GM18502 (cell line): ENCODE data around the gene WDFY4.

Source experiments
- ATAC-seq: cut with Tn5 transposase; IDR thresholded peaks from one replicate; pipeline ENCODE4 v1.9.1; 2021; ENCODE audit warnings: mild to moderate bottlenecking; ENCODE audit not compliant: unreplicated experiment, poor library complexity

WDFY4 gene

GRCh38 chr10:48653944-48654698 lies 30.6 kb upstream of the WDFY4 start:
- ATAC-seq: no peak

DNA sequence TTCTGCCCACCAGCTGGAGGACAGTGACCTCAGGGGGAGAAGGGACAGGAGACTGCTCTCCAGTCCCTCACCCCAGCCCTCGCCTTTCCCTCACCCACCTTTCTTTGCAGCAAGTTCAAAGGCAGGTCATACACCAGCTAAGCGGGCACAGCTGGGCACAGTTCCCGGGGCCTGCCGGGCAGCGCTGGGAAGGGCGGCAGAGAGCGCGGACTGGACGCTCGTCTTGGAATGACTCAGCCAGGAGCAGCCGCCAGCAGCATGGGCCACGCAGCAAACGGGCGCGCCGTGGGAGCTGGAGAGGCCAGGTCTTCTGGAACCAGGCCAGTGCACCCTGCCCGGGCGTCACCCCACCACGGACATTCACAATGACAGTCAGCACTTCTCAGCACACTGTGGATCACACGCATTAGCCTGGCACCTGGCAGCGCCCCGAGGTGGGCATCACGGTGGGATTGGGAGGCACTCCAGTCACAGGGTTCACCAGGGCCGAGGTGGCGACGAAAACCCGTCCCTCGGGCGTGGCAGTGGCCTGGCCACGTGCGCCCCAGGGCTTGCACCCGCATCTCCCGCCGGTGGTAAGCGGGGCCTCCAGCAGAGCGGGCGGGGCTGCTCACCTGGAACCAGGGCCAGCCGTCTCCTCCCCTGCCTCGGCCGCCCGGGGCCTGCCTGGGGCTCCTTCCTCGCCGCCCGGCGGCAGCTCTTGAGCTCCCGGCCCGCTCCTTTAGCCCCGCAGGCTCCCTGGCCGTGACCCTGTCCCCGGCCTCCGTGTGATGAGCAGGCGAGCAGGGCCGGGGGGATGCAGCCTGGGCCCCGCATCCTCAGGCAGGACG lies 29.0 kb upstream of the WDFY4 start:
- peak; percentile 35 for ATAC-seq

GRCh38 chr10:48656241-48656913 lies 28.3 kb upstream of the WDFY4 start:
- ATAC-seq: peak; percentile 88

- ATAC-seq: no peak
Observed at GRCh38 chr10:48656914-48657305, 27.8 kb upstream of the WDFY4 start.

GRCh38 chr10:48657416-48657815 lies 27.3 kb upstream of the WDFY4 start:
- ATAC-seq: no peak

- no peak for ATAC-seq
Observed at GRCh38 chr10:48658243-48658974, 26.3 kb upstream of the WDFY4 start.

- no peak for ATAC-seq
Observed at GRCh38 chr10:48658975-48659269, 25.8 kb upstream of the WDFY4 start.

DNA sequence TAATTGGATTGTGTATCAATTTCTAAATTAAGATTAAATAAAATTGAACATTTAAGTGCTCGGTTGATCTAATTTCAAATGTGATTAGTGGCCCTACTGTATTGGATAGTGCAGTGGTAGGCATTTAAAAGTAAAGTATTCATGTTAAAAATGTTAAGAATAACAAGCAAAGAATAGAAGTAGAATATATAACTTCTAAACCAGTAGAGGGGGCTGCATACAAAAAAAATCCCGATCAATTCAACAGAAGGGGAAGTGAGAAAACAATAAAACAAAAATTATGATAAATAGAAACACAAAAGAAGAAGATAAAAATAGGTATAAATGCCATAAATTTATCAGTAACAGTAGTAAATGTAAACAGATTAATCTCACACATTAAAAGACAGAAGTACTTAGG lies 24.9 kb upstream of the WDFY4 start:
- ATAC-seq: no peak

DNA sequence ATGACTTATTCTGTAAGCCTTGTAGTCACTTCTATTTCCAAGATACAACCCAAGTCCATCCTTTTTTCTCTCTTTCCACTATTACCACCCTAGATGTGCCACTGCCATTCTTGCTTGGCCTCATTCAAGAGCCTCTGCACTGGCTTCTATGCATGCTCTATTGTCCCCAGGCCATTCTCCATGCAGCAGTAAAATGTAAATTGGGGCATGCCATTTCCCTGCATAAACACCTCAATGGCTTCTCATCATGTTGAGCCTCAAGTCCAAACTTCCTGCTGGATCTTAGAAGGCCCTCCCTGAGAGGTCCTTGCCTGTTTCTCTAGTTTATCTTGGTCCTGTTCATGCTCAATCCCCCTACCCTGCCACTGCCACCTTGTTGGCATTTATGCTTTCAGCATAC lies 23.2 kb upstream of the WDFY4 start:
- ATAC-seq: no peak

DNA sequence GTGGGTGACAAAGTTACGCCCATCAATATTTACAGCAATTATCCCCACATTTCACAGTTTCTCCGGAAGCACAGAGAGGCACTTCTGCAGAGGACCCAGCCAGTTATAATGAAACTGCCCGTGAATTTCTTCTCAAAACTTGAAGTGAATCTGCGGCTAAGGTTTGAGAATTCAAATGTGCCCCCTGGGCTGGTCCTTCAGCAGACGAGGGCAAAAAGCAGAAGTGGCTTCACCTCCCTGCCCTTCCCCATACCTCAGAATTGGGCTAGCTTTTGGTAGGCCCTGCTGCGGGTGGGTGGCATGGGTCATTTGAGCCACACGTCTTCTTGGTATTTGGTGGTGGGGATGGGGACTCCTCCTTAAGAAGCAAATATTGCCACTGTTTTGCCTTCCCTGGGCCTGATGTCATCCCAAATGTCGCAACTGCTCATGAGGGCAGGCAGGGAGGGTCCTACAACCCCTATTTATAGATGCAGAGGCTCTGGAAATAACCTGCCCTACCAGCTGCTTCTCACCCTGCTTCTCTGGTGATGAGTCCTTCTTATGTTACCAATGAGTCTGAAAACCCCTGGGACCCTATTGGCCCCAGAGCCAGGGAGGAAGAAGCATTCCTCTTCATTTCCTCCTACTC lies 16.6 kb upstream of the WDFY4 start:
- ATAC-seq: peak; percentile 40

DNA sequence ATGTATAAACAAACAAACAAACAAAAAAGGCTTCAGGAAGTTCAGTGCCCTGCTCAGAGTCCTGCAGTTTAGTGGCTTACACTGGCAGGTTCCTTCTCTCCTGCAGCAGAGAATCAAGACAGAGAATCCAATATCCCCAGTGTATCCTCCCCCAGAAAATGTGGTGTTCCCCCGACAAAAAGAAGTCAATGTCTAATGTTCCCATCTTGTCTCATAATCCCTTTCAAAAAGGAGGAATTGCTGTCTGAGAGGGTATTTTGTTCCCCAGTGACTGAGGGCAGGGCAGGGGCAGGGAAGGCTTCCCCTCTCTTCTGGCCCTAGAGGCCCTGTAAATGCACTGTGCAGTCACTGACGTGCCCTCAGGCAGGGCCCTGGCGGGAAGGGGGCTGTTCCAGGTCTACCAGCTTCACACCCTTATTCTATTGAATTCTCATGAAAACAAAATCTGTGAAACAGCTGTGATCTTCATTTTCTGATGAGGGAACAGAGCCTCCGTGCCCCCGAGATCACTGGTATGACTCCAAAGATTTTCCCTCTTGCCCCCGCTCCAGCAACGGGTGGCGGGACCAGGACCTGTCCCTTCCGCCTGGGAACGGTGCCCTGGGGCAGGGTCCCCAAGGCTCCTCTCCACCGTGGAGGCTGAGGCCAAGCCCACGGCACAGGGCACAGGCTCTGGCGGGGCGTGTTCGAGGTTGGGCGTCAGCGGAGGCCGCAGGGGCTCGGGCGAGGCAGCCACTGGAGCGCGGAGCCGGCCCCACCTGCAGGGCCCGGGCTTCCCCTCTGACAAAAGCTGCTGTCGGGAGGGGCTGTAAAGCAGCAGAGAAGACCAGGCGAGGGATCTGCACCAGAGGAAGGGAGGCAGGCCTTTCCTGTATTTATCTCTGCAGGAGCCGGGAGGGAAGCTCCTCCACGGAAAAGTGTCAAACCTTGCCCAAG lies 13.4 kb upstream of the WDFY4 start:
- ATAC-seq: peak; percentile 67

DNA sequence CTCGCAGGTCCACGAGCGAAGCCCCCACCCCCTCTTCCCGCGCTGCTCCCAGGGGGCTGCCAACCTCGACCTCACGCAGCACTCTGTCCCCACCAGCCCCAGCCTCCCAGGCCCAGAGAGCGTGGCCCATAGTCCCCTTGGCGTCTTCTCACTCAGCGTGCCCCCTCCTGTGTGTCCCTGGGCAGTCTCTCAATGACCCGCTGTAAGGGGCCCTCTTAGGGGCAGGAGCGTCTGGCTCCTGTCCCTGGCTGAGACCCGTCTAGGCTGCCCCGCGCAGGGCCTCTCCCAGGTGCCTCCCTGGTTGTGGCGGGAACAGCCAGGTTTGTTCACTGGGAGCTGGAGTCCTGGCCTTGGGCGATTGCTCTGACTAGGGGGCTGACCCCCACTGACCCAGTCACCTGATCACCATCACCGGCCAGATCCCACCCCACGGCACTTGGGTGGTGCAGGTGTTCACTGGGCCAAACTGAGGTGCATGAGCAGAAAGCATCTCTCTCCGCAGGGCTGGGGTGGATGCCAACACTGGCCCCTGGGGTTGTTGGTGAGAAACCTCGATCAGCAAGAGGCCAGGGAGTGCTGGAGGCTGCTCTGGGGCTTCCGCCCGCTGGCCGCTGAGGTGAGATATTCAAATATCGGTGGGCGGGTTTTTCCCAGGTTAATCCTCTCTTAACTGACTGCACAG lies 12.6 kb upstream of the WDFY4 start:
- peak; percentile 48 for ATAC-seq

DNA sequence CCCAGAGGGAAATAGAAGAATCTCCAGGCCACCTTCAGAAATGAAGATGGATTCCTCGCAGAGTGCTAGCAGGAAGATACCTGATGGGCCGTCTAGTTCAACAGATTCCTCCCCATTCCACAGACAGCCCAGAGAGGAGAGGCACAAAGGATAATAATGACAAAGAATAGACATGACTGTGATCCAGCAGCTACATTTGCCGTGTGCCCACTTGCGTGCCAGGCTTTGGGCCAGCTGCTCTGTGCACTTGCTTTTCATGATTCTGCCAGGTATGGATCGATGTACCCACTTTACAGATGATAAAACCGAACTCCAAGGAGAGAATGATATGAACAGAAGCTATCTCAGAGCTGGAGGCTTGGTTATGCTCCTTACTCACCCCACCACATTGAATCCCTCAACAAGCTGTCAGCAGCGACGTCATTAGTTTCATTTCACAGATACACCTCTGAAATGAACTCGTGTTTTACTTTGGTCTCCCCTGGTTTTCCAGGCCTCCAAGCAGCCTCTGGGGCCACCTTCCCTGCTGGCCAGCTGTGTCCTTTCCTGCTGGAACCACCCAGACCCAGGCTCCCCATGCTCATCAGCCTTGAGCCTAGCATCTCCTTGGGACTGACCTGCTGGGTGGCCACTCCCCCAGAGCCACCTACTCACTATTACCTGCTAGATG lies 11.9 kb upstream of the WDFY4 start:
- peak; percentile 29 for ATAC-seq

- ATAC-seq: no peak
Observed at GRCh38 chr10:48677625-48678024, 7.0 kb upstream of the WDFY4 start.

- ATAC-seq: peak; percentile 77
Observed at GRCh38 chr10:48678041-48678440, 6.6 kb upstream of the WDFY4 start.

DNA sequence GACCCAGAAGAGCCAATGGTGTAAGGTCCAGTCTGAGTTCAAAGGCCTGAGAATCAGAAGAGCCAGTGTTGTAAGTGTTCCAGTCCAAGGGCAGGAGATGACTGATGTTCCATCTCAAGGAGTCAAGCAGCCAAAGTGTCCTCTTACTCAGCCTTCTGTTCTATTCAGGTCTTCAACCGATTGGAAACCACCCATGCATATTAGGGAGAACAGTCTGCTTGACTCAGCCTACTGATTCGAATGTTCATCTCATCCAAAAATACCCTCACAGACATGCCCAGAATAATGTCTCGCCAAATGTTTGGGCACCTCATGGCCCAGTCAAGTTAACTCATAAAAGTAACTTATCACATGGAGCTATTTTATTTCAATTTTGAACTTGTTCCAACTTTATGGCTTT lies 2.9 kb upstream of the WDFY4 start:
- ATAC-seq: no peak

GRCh38 chr10:48682265-48682664 lies 2.4 kb upstream of the WDFY4 start:
- ATAC-seq: no peak

- no peak for ATAC-seq
Observed at GRCh38 chr10:48683424-48683823, 1.2 kb upstream of the WDFY4 start.
